ENCODE results near the gene LRMDA.

DNA sequence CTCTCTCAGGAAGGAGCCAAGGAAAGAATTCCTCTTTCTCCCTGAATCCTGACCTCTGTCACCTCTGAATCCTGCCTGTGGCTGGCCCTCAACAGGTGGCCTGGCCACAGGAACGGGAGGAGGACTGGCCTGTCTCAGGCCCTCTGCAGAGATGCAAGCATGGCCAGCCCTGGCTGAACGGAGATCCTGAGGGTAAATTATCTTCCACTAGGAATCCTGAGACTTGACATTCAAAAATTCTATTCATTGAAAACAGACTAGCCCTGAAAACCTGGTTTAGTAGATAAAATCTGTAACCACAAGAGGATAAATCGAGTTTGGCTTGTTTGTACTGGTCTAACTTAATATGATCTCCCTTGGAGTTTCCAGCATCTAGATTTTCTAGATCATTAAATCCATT is 579.3 kb downstream of the LRMDA start:
- TF ChIP-seq SRF (IDR thresholded peaks at IDR 0.05; ENCODE audit: low read depth) (no peak), EZH2 (IDR thresholded peaks at IDR 0.05) (no peak), CTCF (IDR thresholded peaks at IDR 0.05 in 2 of 3, conservative IDR thresholded peaks at IDR 0.05 in 1 of 3; ENCODE audit: borderline replicate concordance in 1 of 3, insufficient read depth in 1 of 3, low read depth in 2 of 3, low read length in 2 of 3) (no peak), SP1 (IDR thresholded peaks at IDR 0.05; ENCODE audit: low read depth) (no peak), ZFX (IDR thresholded peaks at IDR 0.05) (no peak), POLR2AphosphoS5 (IDR thresholded peaks at IDR 0.05; ENCODE audit: low read depth, low read length) (no peak), ATF3 (IDR thresholded peaks at IDR 0.05) (no peak), ZNF274 (IDR thresholded peaks at IDR 0.05; ENCODE audit: low read depth, low read length) (no peak), CEBPB (IDR thresholded peaks at IDR 0.05; ENCODE audit: low read depth) (no peak)
- TF ChIP-seq, protein P1, sequence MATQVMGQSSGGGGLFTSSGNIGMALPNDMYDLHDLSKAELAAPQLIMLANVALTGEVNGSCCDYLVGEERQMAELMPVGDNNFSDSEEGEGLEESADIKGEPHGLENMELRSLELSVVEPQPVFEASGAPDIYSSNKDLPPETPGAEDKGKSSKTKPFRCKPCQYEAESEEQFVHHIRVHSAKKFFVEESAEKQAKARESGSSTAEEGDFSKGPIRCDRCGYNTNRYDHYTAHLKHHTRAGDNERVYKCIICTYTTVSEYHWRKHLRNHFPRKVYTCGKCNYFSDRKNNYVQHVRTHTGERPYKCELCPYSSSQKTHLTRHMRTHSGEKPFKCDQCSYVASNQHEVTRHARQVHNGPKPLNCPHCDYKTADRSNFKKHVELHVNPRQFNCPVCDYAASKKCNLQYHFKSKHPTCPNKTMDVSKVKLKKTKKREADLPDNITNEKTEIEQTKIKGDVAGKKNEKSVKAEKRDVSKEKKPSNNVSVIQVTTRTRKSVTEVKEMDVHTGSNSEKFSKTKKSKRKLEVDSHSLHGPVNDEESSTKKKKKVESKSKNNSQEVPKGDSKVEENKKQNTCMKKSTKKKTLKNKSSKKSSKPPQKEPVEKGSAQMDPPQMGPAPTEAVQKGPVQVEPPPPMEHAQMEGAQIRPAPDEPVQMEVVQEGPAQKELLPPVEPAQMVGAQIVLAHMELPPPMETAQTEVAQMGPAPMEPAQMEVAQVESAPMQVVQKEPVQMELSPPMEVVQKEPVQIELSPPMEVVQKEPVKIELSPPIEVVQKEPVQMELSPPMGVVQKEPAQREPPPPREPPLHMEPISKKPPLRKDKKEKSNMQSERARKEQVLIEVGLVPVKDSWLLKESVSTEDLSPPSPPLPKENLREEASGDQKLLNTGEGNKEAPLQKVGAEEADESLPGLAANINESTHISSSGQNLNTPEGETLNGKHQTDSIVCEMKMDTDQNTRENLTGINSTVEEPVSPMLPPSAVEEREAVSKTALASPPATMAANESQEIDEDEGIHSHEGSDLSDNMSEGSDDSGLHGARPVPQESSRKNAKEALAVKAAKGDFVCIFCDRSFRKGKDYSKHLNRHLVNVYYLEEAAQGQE (IDR thresholded peaks at IDR 0.05; ENCODE audit: low read depth): no peak

All from HCT116 (cell line).